Measurements from ENCODE around the gene APOL1. TPM values are rescaled to one million over a fixed set of nuclear protein-coding genes. Genes with fewer than 3 reads are reported as not detected.

The APOL1 gene
- total and polyA plus RNA-seq, 4 donors, result 7.7 to 129 (median 59.5) TPM

GRCh38 chr22:36224245-36224644 is 28.7 kb upstream of the APOL1 start (continued):
- TF ChIP-seq RXRA (IDR thresholded peaks at IDR 0.05), result no peak

- H3K9ac ChIP-seq (ENCODE audit: low read depth in 1 of 2, low read length in 2 of 2), result no peak overlapping the region
- H3K9me3 ChIP-seq (ENCODE audit: control insufficient read depth in 4 of 4, low read length in 3 of 4), result no peaks in the 10 kb centered on the region
- H3K27ac ChIP-seq (ENCODE audit: low read depth in 1 of 2, low read length in 2 of 2), result no peak overlapping the region
- DNase-seq (ENCODE audit: low spot score), result no peak
- H3K4me3 ChIP-seq (ENCODE audit: low read depth in 1 of 3, low read length in 3 of 3), result no peak overlapping the region
- H3K4me1 ChIP-seq (ENCODE audit: control insufficient read depth in 4 of 4, insufficient read depth in 4 of 4, low read length in 3 of 4), result peaks cover 0 to 7% (median 3%) of the 10 kb centered on the region in 4 donors
- peaks cover 6 to 25% (median 18%) of the 10 kb centered on the region in 4 donors for H3K36me3 ChIP-seq (ENCODE audit: control insufficient read depth in 4 of 4, insufficient read depth in 3 of 4, low read depth in 1 of 4, low read length in 3 of 4)
- H3K27me3 ChIP-seq (ENCODE audit: control insufficient read depth in 4 of 4, insufficient read depth in 4 of 4, low read length in 3 of 4), result no peaks in the 10 kb centered on the region
- 88% methylated on average over 9 of the region's 9 CpGs for WGBS
- TF ChIP-seq HNF4G (IDR thresholded peaks at IDR 0.05) (no peak), RAD21 (IDR thresholded peaks at IDR 0.05) (no peak), MAX (IDR thresholded peaks at IDR 0.05) (no peak)
- TF ChIP-seq, protein P1, sequence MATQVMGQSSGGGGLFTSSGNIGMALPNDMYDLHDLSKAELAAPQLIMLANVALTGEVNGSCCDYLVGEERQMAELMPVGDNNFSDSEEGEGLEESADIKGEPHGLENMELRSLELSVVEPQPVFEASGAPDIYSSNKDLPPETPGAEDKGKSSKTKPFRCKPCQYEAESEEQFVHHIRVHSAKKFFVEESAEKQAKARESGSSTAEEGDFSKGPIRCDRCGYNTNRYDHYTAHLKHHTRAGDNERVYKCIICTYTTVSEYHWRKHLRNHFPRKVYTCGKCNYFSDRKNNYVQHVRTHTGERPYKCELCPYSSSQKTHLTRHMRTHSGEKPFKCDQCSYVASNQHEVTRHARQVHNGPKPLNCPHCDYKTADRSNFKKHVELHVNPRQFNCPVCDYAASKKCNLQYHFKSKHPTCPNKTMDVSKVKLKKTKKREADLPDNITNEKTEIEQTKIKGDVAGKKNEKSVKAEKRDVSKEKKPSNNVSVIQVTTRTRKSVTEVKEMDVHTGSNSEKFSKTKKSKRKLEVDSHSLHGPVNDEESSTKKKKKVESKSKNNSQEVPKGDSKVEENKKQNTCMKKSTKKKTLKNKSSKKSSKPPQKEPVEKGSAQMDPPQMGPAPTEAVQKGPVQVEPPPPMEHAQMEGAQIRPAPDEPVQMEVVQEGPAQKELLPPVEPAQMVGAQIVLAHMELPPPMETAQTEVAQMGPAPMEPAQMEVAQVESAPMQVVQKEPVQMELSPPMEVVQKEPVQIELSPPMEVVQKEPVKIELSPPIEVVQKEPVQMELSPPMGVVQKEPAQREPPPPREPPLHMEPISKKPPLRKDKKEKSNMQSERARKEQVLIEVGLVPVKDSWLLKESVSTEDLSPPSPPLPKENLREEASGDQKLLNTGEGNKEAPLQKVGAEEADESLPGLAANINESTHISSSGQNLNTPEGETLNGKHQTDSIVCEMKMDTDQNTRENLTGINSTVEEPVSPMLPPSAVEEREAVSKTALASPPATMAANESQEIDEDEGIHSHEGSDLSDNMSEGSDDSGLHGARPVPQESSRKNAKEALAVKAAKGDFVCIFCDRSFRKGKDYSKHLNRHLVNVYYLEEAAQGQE (IDR thresholded peaks at IDR 0.05), result no peak
Measured at GRCh38 chr22:36225333-36225922, 27.5 kb upstream of the APOL1 start.

GRCh38 chr22:36226189-36226588 is 26.7 kb upstream of the APOL1 start:
- H3K27ac ChIP-seq (ENCODE audit: low read depth in 1 of 2, low read length in 2 of 2), result no peak overlapping the region
- no peaks in the 10 kb centered on the region for H3K27me3 ChIP-seq (ENCODE audit: control insufficient read depth in 4 of 4, insufficient read depth in 4 of 4, low read length in 3 of 4)
- peaks cover 0 to 8% (median 2%) of the 10 kb centered on the region in 4 donors for H3K4me1 ChIP-seq (ENCODE audit: control insufficient read depth in 4 of 4, insufficient read depth in 4 of 4, low read length in 3 of 4)
- H3K9ac ChIP-seq (ENCODE audit: low read depth in 1 of 2, low read length in 2 of 2), result no peak overlapping the region
- DNase-seq (ENCODE audit: low spot score), result no peak
- H3K36me3 ChIP-seq (ENCODE audit: control insufficient read depth in 4 of 4, insufficient read depth in 3 of 4, low read depth in 1 of 4, low read length in 3 of 4), result peaks cover 8 to 32% (median 22%) of the 10 kb centered on the region in 4 donors
- no peak overlapping the region for H3K4me3 ChIP-seq (ENCODE audit: low read depth in 1 of 3, low read length in 3 of 3)
- TF ChIP-seq TAF1 (conservative IDR thresholded peaks at IDR 0.05) (no peak), YY1 (IDR thresholded peaks at IDR 0.05) (no peak), HNF4G (IDR thresholded peaks at IDR 0.05) (no peak), RAD21 (IDR thresholded peaks at IDR 0.05) (no peak), RXRA (IDR thresholded peaks at IDR 0.05) (no peak), FOXA1 (IDR thresholded peaks at IDR 0.05) (no peak), ATF3 (IDR thresholded peaks at IDR 0.05) (no peak), ZBTB33 (IDR thresholded peaks at IDR 0.05) (no peak), JUND (IDR thresholded peaks at IDR 0.05) (no peak), NR2F2 (IDR thresholded peaks at IDR 0.05) (no peak), GABPA (IDR thresholded peaks at IDR 0.05 in 1 of 2, conservative IDR thresholded peaks at IDR 0.05 in 1 of 2) (no peak), CTCF (IDR thresholded peaks at IDR 0.05; ENCODE audit: low read depth, low read length, missing input control) (no peak), SP1 (IDR thresholded peaks at IDR 0.05) (no peak), FOXA2 (IDR thresholded peaks at IDR 0.05) (no peak), HNF4A (conservative IDR thresholded peaks at IDR 0.05) (no peak), MAX (IDR thresholded peaks at IDR 0.05) (no peak), EGR1 (IDR thresholded peaks at IDR 0.05; ENCODE audit: low read depth in 2 of 2) (no peak)
- TF ChIP-seq, protein P1 (IDR thresholded peaks at IDR 0.05), result no peak
- H3K9me3 ChIP-seq (ENCODE audit: control insufficient read depth in 4 of 4, low read length in 3 of 4), result no peaks in the 10 kb centered on the region
- WGBS, result 93% methylated on average over 5 of the region's 5 CpGs
